Measurements from ENCODE around the gene DERL2.

GRCh38 chr17:5508810-5509209 is 22.8 kb upstream of the DERL2 start:
- TF ChIP-seq L3MBTL2 (conservative IDR thresholded peaks at IDR 0.05) (no peak), SP1 (IDR thresholded peaks at IDR 0.05) (no peak), ELF4 (IDR thresholded peaks at IDR 0.05) (no peak), HDGF (IDR thresholded peaks at IDR 0.05; ENCODE audit: borderline replicate concordance) (no peak), CTBP1 (IDR thresholded peaks at IDR 0.05; ENCODE audit: borderline replicate concordance) (no peak), SUZ12 (IDR thresholded peaks at IDR 0.05) (no peak), FOXA1 (IDR thresholded peaks at IDR 0.05) (no peak), BHLHE40 (IDR thresholded peaks at IDR 0.05; ENCODE audit: borderline replicate concordance) (no peak), NFRKB (IDR thresholded peaks at IDR 0.05) (no peak), TARDBP (IDR thresholded peaks at IDR 0.05) (no peak)
